Measurements from ENCODE around the gene USP10. TPM values are rescaled to one million over a fixed set of nuclear protein-coding genes. Genes with fewer than 3 reads are reported as not detected.

The USP10 gene
- polyA plus RNA-seq, 3 donors, result 107 to 118 (median 115) TPM

GRCh38 chr16:84768061-84768807, 68.4 kb downstream of the USP10 start:
- DNase-seq, result no peak

GRCh38 chr16:84768808-84769197, 69.0 kb downstream of the USP10 start:
- DNase-seq, result no peak

- no peak for DNase-seq
Observed at GRCh38 chr16:84769416-84769815, 69.6 kb downstream of the USP10 start.

- no peak for DNase-seq
Observed at GRCh38 chr16:84773312-84773711, 73.5 kb downstream of the USP10 start.

- no peak for DNase-seq
Observed at GRCh38 chr16:84774810-84775209, 75.0 kb downstream of the USP10 start.

- DNase-seq, result no peak
Observed at GRCh38 chr16:84775262-84775810, 75.5 kb downstream of the USP10 start.

GRCh38 chr16:84777435-84777834, 77.6 kb downstream of the USP10 start:
- DNase-seq, result no peak

GRCh38 chr16:84778720-84779119, 78.9 kb downstream of the USP10 start:
- no peak for DNase-seq

- no peak for DNase-seq
Observed at GRCh38 chr16:84780063-84780462, 80.3 kb downstream of the USP10 start.

GRCh38 chr16:84780544-84781376, 81.0 kb downstream of the USP10 start:
- no peak for DNase-seq

- DNase-seq, result no peak
Observed at GRCh38 chr16:84782846-84783245, 83.0 kb downstream of the USP10 start.

- peak; percentile 52 for DNase-seq
Observed at GRCh38 chr16:84785843-84786581, 86.2 kb downstream of the USP10 start.

GRCh38 chr16:84786605-84787262, 86.9 kb downstream of the USP10 start:
- DNase-seq, result no peak

GRCh38 chr16:84787263-84787622, 87.4 kb downstream of the USP10 start:
- no peak for DNase-seq

- no peak for DNase-seq
Observed at GRCh38 chr16:84788920-84789391, 89.2 kb downstream of the USP10 start.

GRCh38 chr16:84789431-84789830, 89.6 kb downstream of the USP10 start:
- no peak for DNase-seq

GRCh38 chr16:84790301-84790700, 90.5 kb downstream of the USP10 start:
- no peak for DNase-seq

- DNase-seq, result no peak
Observed at GRCh38 chr16:84791088-84791487, 91.3 kb downstream of the USP10 start.

GRCh38 chr16:84791501-84791900, 91.7 kb downstream of the USP10 start:
- no peak for DNase-seq

GRCh38 chr16:84794186-84794585, 94.4 kb downstream of the USP10 start:
- DNase-seq, result no peak

- DNase-seq, result no peak
Observed at GRCh38 chr16:84794626-84795025, 94.8 kb downstream of the USP10 start.
